ENCODE measurements around the gene PLEKHO1.

Gene PLEKHO1

GRCh38 chr1:150150133-150151021, 661 bp downstream of the PLEKHO1 start:
- no peak for DNase-seq

GRCh38 chr1:150151291-150152181, 1.8 kb downstream of the PLEKHO1 start:
- no peak for DNase-seq

GRCh38 chr1:150152182-150152536, 2.4 kb downstream of the PLEKHO1 start:
- no peak for DNase-seq

- DNase-seq, result no peak
These were observed 3.2 kb downstream of the PLEKHO1 start for GRCh38 chr1:150152772-150153456.

GRCh38 chr1:150154143-150154542, 4.4 kb downstream of the PLEKHO1 start:
- no peak for DNase-seq

- no peak for DNase-seq
These were observed 5.8 kb downstream of the PLEKHO1 start for GRCh38 chr1:150155413-150156071.

GRCh38 chr1:150156868-150157603, 7.3 kb downstream of the PLEKHO1 start:
- no peak for DNase-seq

GRCh38 chr1:150159550-150159949, 9.8 kb downstream of the PLEKHO1 start:
- no peak for DNase-seq

GRCh38 chr1:150160964-150161621, 11.4 kb downstream of the PLEKHO1 start:
- DNase-seq, result no peak

- no peak for DNase-seq
These were observed 12.2 kb downstream of the PLEKHO1 start for GRCh38 chr1:150161747-150162581.

GRCh38 chr1:150162582-150162861, 12.8 kb downstream of the PLEKHO1 start:
- no peak for DNase-seq

- peak; percentile 67 for DNase-seq
These were observed 13.4 kb downstream of the PLEKHO1 start for GRCh38 chr1:150162862-150163706.

GRCh38 chr1:150164224-150164623, 14.5 kb downstream of the PLEKHO1 start:
- no peak for DNase-seq

- DNase-seq, result no peak
These were observed 15.1 kb downstream of the PLEKHO1 start for GRCh38 chr1:150164779-150165178.

- DNase-seq, result no peak
These were observed 16.2 kb downstream of the PLEKHO1 start for GRCh38 chr1:150165622-150166612.

GRCh38 chr1:150168960-150169601, 19.4 kb downstream of the PLEKHO1 start:
- DNase-seq, result no peak

- DNase-seq, result no peak
These were observed 22.1 kb downstream of the PLEKHO1 start for GRCh38 chr1:150171801-150172200.

GRCh38 chr1:150173141-150173585, 23.4 kb downstream of the PLEKHO1 start:
- DNase-seq, result no peak
